ENCODE results near the gene BLVRA.
"Not testable (repeated sequence)": the region's sequence is repeated elsewhere in the genome, so short reads cannot be mapped to it uniquely, and the experiment has no call there.

- TF ChIP-seq, protein P1, sequence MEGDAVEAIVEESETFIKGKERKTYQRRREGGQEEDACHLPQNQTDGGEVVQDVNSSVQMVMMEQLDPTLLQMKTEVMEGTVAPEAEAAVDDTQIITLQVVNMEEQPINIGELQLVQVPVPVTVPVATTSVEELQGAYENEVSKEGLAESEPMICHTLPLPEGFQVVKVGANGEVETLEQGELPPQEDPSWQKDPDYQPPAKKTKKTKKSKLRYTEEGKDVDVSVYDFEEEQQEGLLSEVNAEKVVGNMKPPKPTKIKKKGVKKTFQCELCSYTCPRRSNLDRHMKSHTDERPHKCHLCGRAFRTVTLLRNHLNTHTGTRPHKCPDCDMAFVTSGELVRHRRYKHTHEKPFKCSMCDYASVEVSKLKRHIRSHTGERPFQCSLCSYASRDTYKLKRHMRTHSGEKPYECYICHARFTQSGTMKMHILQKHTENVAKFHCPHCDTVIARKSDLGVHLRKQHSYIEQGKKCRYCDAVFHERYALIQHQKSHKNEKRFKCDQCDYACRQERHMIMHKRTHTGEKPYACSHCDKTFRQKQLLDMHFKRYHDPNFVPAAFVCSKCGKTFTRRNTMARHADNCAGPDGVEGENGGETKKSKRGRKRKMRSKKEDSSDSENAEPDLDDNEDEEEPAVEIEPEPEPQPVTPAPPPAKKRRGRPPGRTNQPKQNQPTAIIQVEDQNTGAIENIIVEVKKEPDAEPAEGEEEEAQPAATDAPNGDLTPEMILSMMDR (IDR thresholded peaks at IDR 0.05), result not testable (repeated sequence)
- TF ChIP-seq EP300 (IDR thresholded peaks at IDR 0.05), result not testable (repeated sequence)
Measured at GRCh38 chr7:43824513-43824912, 66.0 kb downstream of the BLVRA start.

All from upper lobe of left lung (tissue), 4 donors.